HL-60 (cell line): Measurements from ENCODE around the gene TREH.
"Not testable (repeated sequence)": the region's sequence is repeated elsewhere in the genome, so short reads cannot be mapped to it uniquely, and the experiment has no call there.

Experiments
- DNase-seq, 2 experiments: peaks; one replicate each; pipeline ENCODE4 v3.0.0-alpha.2; 2010 to 2020; ENCODE audit warnings: low read depth in 1 of 2, low spot score in 1 of 2
- H3K27ac ChIP-seq: fragments of 250-450 bp; sonication (Bioruptor Pico); replicated peaks from 2 replicates; pipeline ENCODE4 v1.5.1; 2020; ENCODE audit warnings: mild to moderate bottlenecking, moderate library complexity
- H3K27me3 ChIP-seq: fragments of 250-450 bp; sonication (Bioruptor Pico); 2 replicates; pipeline ENCODE4 v1.5.1; 2021; ENCODE audit warnings: mild to moderate bottlenecking, moderate library complexity; ENCODE audit not compliant: insufficient read depth, poor library complexity, severe bottlenecking
- H3K4me3 ChIP-seq: replicated peaks from 2 replicates; pipeline ENCODE4 v1.5.1; 2011; ENCODE audit warnings: mild to moderate bottlenecking, control low read depth, low read length; ENCODE audit not compliant: insufficient read depth
- GABPA ChIP-seq: IDR thresholded peaks from 2 replicates; pipeline ENCODE4 v1.6.1; 2012; ENCODE audit warnings: low read depth
- POLR2AphosphoS5 ChIP-seq: IDR thresholded peaks from 2 replicates; pipeline ENCODE4 v1.6.1; 2012; ENCODE audit warnings: low read depth
- SPI1 ChIP-seq: IDR thresholded peaks from 2 replicates; pipeline ENCODE4 v1.6.1; 2012; ENCODE audit warnings: low read depth, mild to moderate bottlenecking, borderline replicate concordance
- long read RNA-seq: library from polyadenylated mRNA; unstranded; transcript quantifications from one replicate; pipeline ENCODE4 v2.0.0, GENCODE V29; 2020
- TF ChIP-seq, protein P1 (sequence below): IDR thresholded peaks from one replicate; pipeline ENCODE4 v1.5.1; 2011; ENCODE audit warnings: low read length, control low read depth, inconsistent platforms; ENCODE audit not compliant: insufficient read depth
- TF ChIP-seq, protein P2 (sequence below): IDR thresholded peaks from 2 replicates; pipeline ENCODE4 v1.6.1; 2012; ENCODE audit warnings: low read depth; ENCODE audit not compliant: insufficient replicate concordance

Gene TREH, protein sequence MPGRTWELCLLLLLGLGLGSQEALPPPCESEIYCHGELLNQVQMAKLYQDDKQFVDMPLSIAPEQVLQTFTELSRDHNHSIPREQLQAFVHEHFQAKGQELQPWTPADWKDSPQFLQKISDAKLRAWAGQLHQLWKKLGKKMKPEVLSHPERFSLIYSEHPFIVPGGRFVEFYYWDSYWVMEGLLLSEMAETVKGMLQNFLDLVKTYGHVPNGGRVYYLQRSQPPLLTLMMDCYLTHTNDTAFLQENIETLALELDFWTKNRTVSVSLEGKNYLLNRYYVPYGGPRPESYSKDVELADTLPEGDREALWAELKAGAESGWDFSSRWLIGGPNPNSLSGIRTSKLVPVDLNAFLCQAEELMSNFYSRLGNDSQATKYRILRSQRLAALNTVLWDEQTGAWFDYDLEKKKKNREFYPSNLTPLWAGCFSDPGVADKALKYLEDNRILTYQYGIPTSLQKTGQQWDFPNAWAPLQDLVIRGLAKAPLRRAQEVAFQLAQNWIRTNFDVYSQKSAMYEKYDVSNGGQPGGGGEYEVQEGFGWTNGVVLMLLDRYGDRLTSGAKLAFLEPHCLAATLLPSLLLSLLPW
- long read RNA-seq, result 0 reads

DNA sequence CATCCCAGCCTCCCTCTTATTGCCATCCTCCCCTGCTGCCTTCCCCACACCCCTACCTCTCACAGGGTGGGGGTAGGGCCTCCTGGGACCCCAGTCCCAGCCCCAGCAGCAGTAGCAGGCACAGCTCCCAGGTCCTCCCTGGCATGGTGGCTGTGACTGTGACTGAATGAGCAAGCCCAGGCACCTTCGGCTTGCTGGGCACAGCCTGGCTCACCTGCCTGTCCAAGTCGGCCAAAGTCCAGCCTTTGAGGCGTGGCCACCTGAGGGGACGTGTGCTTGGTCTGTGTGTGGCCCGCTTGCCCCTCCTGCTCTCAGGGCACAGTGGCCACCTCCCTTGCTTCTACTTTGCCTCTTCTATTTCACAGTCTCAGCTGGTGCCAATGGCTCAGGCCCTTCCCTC is at the start of gene TREH:
TSS of gene TREH (minus strand) at position 168 of the 400 bp plus-strand sequence. CDS start at position 145, 23 bp downstream.
- TF ChIP-seq, protein P1, sequence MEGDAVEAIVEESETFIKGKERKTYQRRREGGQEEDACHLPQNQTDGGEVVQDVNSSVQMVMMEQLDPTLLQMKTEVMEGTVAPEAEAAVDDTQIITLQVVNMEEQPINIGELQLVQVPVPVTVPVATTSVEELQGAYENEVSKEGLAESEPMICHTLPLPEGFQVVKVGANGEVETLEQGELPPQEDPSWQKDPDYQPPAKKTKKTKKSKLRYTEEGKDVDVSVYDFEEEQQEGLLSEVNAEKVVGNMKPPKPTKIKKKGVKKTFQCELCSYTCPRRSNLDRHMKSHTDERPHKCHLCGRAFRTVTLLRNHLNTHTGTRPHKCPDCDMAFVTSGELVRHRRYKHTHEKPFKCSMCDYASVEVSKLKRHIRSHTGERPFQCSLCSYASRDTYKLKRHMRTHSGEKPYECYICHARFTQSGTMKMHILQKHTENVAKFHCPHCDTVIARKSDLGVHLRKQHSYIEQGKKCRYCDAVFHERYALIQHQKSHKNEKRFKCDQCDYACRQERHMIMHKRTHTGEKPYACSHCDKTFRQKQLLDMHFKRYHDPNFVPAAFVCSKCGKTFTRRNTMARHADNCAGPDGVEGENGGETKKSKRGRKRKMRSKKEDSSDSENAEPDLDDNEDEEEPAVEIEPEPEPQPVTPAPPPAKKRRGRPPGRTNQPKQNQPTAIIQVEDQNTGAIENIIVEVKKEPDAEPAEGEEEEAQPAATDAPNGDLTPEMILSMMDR, result no peak
- TF ChIP-seq SPI1, result no peak
- no peak for TF ChIP-seq POLR2AphosphoS5
- TF ChIP-seq GABPA, result no peak
- TF ChIP-seq, protein P2, sequence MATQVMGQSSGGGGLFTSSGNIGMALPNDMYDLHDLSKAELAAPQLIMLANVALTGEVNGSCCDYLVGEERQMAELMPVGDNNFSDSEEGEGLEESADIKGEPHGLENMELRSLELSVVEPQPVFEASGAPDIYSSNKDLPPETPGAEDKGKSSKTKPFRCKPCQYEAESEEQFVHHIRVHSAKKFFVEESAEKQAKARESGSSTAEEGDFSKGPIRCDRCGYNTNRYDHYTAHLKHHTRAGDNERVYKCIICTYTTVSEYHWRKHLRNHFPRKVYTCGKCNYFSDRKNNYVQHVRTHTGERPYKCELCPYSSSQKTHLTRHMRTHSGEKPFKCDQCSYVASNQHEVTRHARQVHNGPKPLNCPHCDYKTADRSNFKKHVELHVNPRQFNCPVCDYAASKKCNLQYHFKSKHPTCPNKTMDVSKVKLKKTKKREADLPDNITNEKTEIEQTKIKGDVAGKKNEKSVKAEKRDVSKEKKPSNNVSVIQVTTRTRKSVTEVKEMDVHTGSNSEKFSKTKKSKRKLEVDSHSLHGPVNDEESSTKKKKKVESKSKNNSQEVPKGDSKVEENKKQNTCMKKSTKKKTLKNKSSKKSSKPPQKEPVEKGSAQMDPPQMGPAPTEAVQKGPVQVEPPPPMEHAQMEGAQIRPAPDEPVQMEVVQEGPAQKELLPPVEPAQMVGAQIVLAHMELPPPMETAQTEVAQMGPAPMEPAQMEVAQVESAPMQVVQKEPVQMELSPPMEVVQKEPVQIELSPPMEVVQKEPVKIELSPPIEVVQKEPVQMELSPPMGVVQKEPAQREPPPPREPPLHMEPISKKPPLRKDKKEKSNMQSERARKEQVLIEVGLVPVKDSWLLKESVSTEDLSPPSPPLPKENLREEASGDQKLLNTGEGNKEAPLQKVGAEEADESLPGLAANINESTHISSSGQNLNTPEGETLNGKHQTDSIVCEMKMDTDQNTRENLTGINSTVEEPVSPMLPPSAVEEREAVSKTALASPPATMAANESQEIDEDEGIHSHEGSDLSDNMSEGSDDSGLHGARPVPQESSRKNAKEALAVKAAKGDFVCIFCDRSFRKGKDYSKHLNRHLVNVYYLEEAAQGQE, result no peak
- Histone ChIP-seq H3K4me3 (no peak within 1 kb of the TSS), H3K27ac (no peak within 1 kb of the TSS), H3K27me3 (no peaks in the 10 kb centered on the region)
- DNase-seq, result no peak

DNA sequence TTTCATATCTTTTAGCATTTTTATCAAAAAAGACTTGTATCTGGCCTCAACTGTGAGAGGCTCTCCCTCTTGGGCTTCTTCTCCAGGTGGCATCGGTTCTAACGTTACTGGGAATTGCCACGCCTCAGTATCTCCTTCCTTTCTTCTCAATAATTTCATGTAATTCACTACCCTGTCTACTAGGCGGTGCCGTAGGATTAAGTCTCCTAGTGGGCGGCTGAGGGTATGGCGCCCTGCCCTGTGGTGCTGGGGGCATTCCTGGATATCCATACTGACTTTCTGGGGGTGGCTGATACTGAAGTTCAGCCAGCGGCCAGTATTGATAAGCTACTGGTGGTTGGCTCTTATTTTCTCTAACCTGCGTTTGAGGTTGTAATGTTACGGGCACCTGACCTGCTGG is 48.7 kb upstream of the TREH start:
- DNase-seq, H3K4me3 ChIP-seq, H3K27ac ChIP-seq, H3K27me3 ChIP-seq: not testable (repeated sequence)

DNA sequence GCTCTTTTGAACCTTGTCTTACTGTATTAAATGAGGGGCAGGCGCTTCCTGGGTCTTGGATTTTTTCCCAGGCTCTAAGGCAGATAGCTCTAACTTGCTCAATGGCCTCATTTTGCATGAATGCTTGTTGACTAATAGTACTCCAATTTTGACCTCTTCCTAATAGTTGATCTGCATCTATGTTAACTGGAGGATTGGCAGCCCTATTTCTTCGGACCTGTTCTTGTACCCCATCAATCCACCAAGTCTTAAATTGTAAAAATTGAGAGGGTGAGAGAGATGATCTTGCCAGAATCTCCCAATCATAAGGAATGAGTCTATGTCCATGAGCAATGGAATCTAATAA is 48.2 kb upstream of the TREH start:
- not testable (repeated sequence) for H3K4me3 ChIP-seq, DNase-seq, H3K27me3 ChIP-seq, H3K27ac ChIP-seq

DNA sequence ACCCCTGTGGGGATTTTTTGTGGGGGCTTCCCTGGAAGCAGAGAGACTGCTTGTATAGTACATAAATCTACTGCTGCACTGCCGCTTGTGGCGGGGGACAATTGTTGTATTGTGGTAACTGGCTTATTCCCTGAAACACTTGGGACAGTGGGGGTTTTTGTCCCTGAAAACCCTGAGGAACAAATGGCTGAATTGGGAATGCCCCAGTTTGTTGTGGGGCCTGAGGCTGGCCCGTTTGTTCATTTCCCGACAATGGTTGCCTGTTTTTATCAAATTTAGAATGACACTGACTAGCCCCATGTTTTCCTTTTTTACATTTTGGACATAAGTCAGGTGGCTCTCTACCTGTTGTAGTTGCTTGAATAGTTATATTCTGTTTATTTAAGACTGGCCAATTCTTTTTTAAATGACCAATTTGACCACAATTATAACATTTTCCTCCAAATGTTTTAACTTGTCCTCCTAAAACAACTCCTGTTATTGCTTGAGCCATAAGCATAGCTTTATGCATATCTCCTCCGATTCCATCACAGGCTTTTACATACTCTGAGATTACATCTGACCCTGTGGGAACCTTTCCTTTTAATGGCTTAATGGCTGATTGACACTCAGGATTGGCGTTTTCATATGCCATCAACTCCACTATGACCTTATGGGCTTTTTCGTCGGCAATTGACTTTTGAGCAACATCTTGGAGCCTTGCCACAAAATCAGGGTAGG is 47.7 kb upstream of the TREH start:
- not testable (repeated sequence) for H3K4me3 ChIP-seq, H3K27ac ChIP-seq, H3K27me3 ChIP-seq, DNase-seq

DNA sequence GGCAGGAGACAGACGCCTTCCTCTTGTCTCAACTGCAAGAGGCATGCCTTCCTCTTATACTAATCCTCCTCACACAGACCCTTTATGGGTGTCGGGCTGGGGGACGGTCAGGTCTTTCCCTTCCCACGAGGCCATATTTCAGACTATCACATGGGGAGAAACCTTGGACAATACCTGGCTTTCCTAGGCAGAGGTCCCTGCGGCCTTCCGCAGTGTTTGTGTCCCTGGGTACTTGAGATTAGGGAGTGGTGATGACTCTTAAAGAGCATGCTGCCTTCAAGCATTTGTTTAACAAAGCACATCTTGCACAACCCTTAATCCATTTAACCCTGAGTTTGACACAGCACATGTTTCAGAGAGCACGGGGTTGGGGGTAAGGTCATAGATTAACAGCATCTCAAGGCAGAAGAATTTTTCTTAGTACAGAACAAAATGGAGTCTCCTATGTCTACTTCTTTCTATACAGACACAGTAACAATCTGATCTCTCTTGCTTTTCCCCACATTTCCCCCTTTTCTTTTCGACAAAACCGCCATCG is 42.1 kb upstream of the TREH start:
- not testable (repeated sequence) for H3K27me3 ChIP-seq, H3K4me3 ChIP-seq, DNase-seq, H3K27ac ChIP-seq

DNA sequence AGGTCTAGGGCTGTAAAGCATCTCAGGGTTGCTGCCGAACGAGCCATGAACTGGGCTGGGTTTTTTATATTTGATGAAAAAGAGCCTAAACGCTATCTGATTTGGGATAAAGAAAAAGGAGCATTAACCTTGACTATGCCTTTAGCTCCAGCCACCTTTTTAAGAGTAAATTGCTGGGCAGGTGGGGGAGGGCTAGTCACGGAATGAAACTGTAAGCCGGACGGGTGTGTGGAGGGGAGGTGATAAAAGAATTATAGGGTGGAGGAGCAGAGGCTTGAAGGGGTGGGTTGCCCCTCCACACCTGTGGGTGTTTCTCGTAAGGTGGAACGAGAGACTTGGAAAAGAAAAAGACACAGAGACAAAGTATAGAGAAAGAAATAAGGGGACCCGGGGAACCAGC is 41.3 kb upstream of the TREH start:
- not testable (repeated sequence) for H3K4me3 ChIP-seq

DNA sequence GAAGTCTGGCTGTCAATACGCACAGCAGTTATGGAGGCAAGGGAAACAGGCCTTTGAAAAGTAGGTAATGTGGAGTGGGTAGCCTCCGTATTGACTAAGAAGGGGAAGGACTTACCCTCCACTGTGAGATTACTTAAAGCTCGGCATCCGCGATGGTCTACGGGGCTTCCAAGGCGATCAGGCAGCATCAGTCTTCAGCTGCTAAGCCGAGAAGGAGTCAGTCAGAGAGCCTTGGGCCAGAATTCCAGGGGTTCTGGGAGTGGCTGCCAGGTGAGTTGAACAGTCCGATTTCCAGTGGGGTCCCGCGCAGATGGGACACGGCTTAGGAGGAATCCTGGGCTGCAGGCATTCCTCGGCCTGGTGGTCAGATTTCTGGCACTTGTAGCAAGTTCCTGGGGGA is 40.6 kb upstream of the TREH start:
- not testable (repeated sequence) for H3K4me3 ChIP-seq, H3K27me3 ChIP-seq, H3K27ac ChIP-seq, DNase-seq

More for the DNA sequence above, 41.3 kb upstream of the TREH start:
- H3K27ac ChIP-seq, DNase-seq, H3K27me3 ChIP-seq: not testable (repeated sequence)

DNA sequence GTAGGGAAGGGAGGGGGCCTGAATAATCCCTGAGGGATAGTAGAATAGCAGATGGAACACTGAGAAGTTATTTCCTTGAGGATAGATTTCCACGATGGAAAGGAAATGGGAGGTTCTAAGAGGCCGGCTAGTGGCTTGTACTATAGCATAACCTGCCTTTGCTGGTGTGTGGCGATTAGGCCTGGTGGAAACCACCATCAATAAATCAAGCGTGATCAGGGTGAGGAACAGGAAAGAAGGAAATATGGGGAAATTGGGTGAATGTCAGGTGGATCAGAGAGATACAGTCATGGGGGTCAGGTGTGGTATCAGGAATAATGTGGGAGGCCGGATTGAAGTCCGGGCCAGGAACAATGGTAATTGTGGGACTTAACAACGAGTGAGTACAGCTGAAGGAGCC is 39.1 kb upstream of the TREH start:
- not testable (repeated sequence) for H3K27ac ChIP-seq, H3K4me3 ChIP-seq

DNA sequence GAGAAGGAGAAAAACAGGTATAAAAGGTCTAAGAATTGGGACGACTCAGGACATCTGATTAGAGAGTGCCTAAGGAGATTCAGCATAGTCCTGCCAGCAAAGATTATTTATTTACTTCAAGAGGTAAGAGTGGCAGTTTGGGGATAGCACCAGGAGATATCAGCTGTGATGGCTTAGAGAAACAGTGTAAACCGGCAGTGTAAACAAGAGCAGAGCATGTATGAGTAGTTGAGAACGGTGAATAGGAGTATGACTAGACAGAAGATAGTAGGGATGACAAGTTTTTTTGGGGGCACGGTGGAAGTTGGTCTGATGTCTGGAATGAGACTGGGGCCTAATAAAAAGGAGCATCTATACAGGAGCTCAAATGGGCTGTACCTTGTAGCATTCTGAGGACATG is 38.3 kb upstream of the TREH start:
- not testable (repeated sequence) for H3K27me3 ChIP-seq, DNase-seq, H3K27ac ChIP-seq, H3K4me3 ChIP-seq

More for the DNA sequence above, 39.1 kb upstream of the TREH start:
- not testable (repeated sequence) for DNase-seq, H3K27me3 ChIP-seq

DNA sequence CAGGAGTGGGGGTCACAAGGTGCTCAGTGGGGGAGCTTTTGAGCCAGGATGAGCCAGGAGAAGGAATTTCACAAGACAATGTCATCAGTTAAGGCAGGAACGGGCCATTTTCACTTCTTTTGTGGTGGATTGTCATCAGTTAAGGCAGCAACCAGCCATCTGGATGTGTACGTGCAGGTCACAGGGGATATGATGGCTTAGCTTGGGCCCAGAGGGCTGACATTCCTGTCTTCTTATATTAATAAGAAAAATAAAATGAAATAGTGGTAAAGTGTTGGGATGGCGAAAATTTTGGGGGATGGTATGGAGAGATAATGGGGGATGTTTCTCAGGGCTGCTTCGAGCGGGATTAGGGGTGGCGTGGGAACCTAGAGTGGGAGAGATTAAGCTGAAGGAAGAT is 37.8 kb upstream of the TREH start:
- H3K27ac ChIP-seq, H3K4me3 ChIP-seq, H3K27me3 ChIP-seq, DNase-seq: not testable (repeated sequence)
